PC-9 (cell line): Measurements from ENCODE around the gene VPS39. TPM values are rescaled to one million over a fixed set of nuclear protein-coding genes. Genes with fewer than 3 reads are reported as not detected.

Source experiments
- BruUV-seq: library from RNA; stranded (reverse); fragments of 400-500 nt; replicated peaks from 2 replicates; lab custom pipeline; 2021; lab: Mats Ljungman, UMichigan
- CTCF ChIA-PET: fragments of 300-600 bp; sonication (Branson Sonifier 250); formaldehyde crosslinking; loops from one replicate; lab custom pipeline; 2022; ENCODE audit warnings: antibody characterized with exemption; lab: Charles Lee
- POLR2A ChIA-PET: fragments of 300-600 bp; sonication (Branson Sonifier 250); formaldehyde crosslinking; loops from one replicate; lab custom pipeline; 2022; ENCODE audit warnings: antibody characterized with exemption; ENCODE audit not compliant: unreplicated experiment; lab: Charles Lee
- DNase-seq, 2 experiments: peaks; one replicate each; pipeline versions ENCODE4 v3.0.0 to v3.0.0-alpha.2; 2015 to 2022; ENCODE audit warnings: mixed read lengths in 1 of 2
- H2AFZ ChIP-seq: fragments of 200-600 bp; sonication (generic); 2 replicates; pipeline ENCODE4 v1.8.1; 2017; ENCODE audit warnings: antibody characterized with exemption
- H3F3A ChIP-seq: fragments of 200-600 bp; sonication (generic); 2 replicates; pipeline ENCODE4 v1.8.1; 2017; ENCODE audit warnings: antibody characterized with exemption, mild to moderate bottlenecking, low read depth; ENCODE audit not compliant: insufficient read depth
- H3K27ac ChIP-seq: fragments of 200-600 bp; sonication (generic); 2 replicates; pipeline ENCODE4 v1.6.1; 2016; ENCODE audit warnings: mixed run types
- H3K27me3 ChIP-seq: fragments of 200-600 bp; sonication (generic); 2 replicates; pipeline ENCODE4 v1.6.1; 2016; ENCODE audit warnings: low read depth, mixed run types; ENCODE audit not compliant: insufficient read depth
- H3K36me3 ChIP-seq: fragments of 200-600 bp; sonication (generic); 2 replicates; pipeline ENCODE4 v1.6.1; 2016; ENCODE audit warnings: low read depth, mixed run types
- H3K4me1 ChIP-seq: fragments of 200-600 bp; sonication (generic); replicated peaks from 2 replicates; pipeline ENCODE4 v1.6.1; 2016; ENCODE audit warnings: mixed run types; ENCODE audit not compliant: insufficient read depth
- H3K4me2 ChIP-seq: fragments of 200-600 bp; sonication (generic); 2 replicates; pipeline ENCODE4 v1.6.1; 2017; ENCODE audit warnings: mixed run types
- H3K4me3 ChIP-seq: fragments of 200-600 bp; sonication (generic); 2 replicates; pipeline ENCODE4 v1.6.1; 2016; ENCODE audit warnings: mixed run types
- H3K79me2 ChIP-seq: fragments of 200-600 bp; sonication (generic); 2 replicates; pipeline ENCODE4 v1.6.1; 2017; ENCODE audit warnings: low read depth, mixed run types
- H3K9me2 ChIP-seq: fragments of 200-600 bp; sonication (generic); 2 replicates; pipeline ENCODE4 v1.8.1; 2017; ENCODE audit warnings: mild to moderate bottlenecking; ENCODE audit not compliant: insufficient read depth
- H3K9me3 ChIP-seq: fragments of 200-600 bp; sonication (generic); 2 replicates; pipeline ENCODE4 v1.8.1; 2016; ENCODE audit warnings: low read depth; ENCODE audit not compliant: insufficient read depth
- H4K20me1 ChIP-seq: fragments of 200-600 bp; sonication (generic); 2 replicates; pipeline ENCODE4 v1.8.1; 2017; ENCODE audit not compliant: insufficient read depth
- CTCF ChIP-seq: fragments of 200-600 bp; sonication (generic); conservative IDR thresholded peaks from 2 replicates; pipeline ENCODE4 v1.6.1; 2017; ENCODE audit warnings: mixed run types, antibody characterized with exemption, mild to moderate bottlenecking, moderate library complexity
- EZH2 ChIP-seq: fragments of 200-600 bp; sonication (generic); IDR thresholded peaks from 2 replicates; pipeline ENCODE4 v1.8.0; 2017; ENCODE audit warnings: antibody characterized with exemption, low read depth
- intact Hi-C: fragments of 100-400 bp; cut with micrococcal nuclease; formaldehyde crosslinking; loops from one replicate; pipeline ENCODE4 v1.10.0; 2022; ENCODE audit not compliant: unreplicated experiment
- total RNA-seq: library from RNA; stranded (reverse); gene quantifications from 2 replicates; pipeline ENCODE4 v1.2.3, GENCODE V29; 2021

Gene VPS39
- total RNA-seq, 1 experiment from 2014 or later, result 57.6 TPM

GRCh38 chr15:42240823-42241222 lies 32.7 kb upstream of the VPS39 start:
- Histone ChIP-seq H3K4me3 (no peak overlapping the region), H3F3A (no peaks in the 10 kb centered on the region), H2AFZ (no peak overlapping the region), H3K27me3 (no peaks in the 10 kb centered on the region), H3K9me2 (no peaks in the 10 kb centered on the region), H3K36me3 (0 out of 2 replicates have a peak, but pooled peaks cover 5% of the 10 kb centered on the region), H3K9me3 (no peaks in the 10 kb centered on the region), H3K27ac (no peak overlapping the region), H3K4me2 (no peak overlapping the region), H3K79me2 (no peaks in the 10 kb centered on the region), H3K4me1 (no peaks in the 10 kb centered on the region), H4K20me1 (no peaks in the 10 kb centered on the region)
- intact Hi-C loops, result no loop called here
- DNase-seq, result no peak
- CTCF ChIA-PET, result no interaction called here
- no TSS peak for BruUV-seq
- no peak for TF ChIP-seq CTCF
- TF ChIP-seq EZH2, result no peak
- POLR2A ChIA-PET, result interaction anchor here (0.6 kb wide), 1 partner anchor 77 kb away, joined by 3 read pairs; no protein-coding TSS in a partner anchor

GRCh38 chr15:42239528-42240182 lies 31.6 kb upstream of the VPS39 start:
- no peak for DNase-seq
- BruUV-seq, result no TSS peak

GRCh38 chr15:42233107-42233506 lies 25.0 kb upstream of the VPS39 start:
- no peaks in the 10 kb centered on the region for H4K20me1 ChIP-seq
- ChIA-PET CTCF (no interaction called here), POLR2A (interaction anchor here (0.7 kb wide), 1 partner anchor 597 kb away, joined by 5 read pairs; no protein-coding TSS in a partner anchor)

More at GRCh38 chr15:42239528-42240182, 31.6 kb upstream of the VPS39 start:
- Histone ChIP-seq H3K9me2 (no peaks in the 10 kb centered on the region), H4K20me1 (no peaks in the 10 kb centered on the region), H3K4me3 (no peak overlapping the region), H2AFZ (no peak overlapping the region), H3F3A (no peaks in the 10 kb centered on the region), H3K9me3 (no peaks in the 10 kb centered on the region), H3K27ac (no peak overlapping the region), H3K36me3 (0 out of 2 replicates have a peak, but pooled peaks cover 5% of the 10 kb centered on the region), H3K4me2 (no peak overlapping the region), H3K79me2 (no peaks in the 10 kb centered on the region), H3K4me1 (no peaks in the 10 kb centered on the region), H3K27me3 (no peaks in the 10 kb centered on the region)
- TF ChIP-seq CTCF (no peak), EZH2 (no peak)
- CTCF ChIA-PET, result no interaction called here
- intact Hi-C loops, result no loop called here
- POLR2A ChIA-PET, result no interaction called here

More at GRCh38 chr15:42233107-42233506, 25.0 kb upstream of the VPS39 start:
- DNase-seq, result no peak
- Histone ChIP-seq H3K36me3 (peaks cover 16% of the 10 kb centered on the region; the same call in 1 of the 2 replicates), H3K9me2 (no peaks in the 10 kb centered on the region), H3K79me2 (no peaks in the 10 kb centered on the region), H3K4me3 (no peak overlapping the region), H3K9me3 (no peaks in the 10 kb centered on the region), H3K4me2 (no peak overlapping the region), H2AFZ (no peak overlapping the region), H3K4me1 (no peaks in the 10 kb centered on the region), H3K27me3 (no peaks in the 10 kb centered on the region), H3F3A (no peaks in the 10 kb centered on the region), H3K27ac (no peak overlapping the region)
- TF ChIP-seq EZH2, result no peak
- no peak for TF ChIP-seq CTCF
- BruUV-seq, result no TSS peak
- intact Hi-C loops, result no loop called here
